ENCODE results near the gene CHRM1. TPM values are rescaled to one million over a fixed set of nuclear protein-coding genes. Genes with fewer than 3 reads are reported as not detected.

Gene CHRM1
- total RNA-seq, 6 donors from 2014 or later: 0.59 to 7.3 (median 3.0) TPM; not detected in 1

GRCh38 chr11:62889126-62889483 is 32.1 kb downstream of the CHRM1 start:
- H3K27me3 ChIP-seq: no peaks in the 10 kb centered on the region
- no peaks in the 10 kb centered on the region for H3K9me3 ChIP-seq
- H3K4me1 ChIP-seq: peaks cover 37 to 76% (median 61%) of the 10 kb centered on the region in 4 donors
- H3K27ac ChIP-seq: peak overlapping the region; percentile 49 to 77 (median 68)
- TF ChIP-seq EP300 (IDR thresholded peaks at IDR 0.05) (no peak), POLR2A (IDR thresholded peaks at IDR 0.05) (no peak), CTCF (IDR thresholded peaks at IDR 0.05) (no peak), POLR2AphosphoS5 (IDR thresholded peaks at IDR 0.05) (no peak)
- DNase-seq (no peak), ATAC-seq (ENCODE audit: low FRiP score in 2 of 2) (no peak)
- H3K36me3 ChIP-seq: peaks cover 39 to 57% (median 55%) of the 10 kb centered on the region in 4 donors
- WGBS, 2 donors: 63 to 79% methylated on average over 2 of the region's 2 CpGs
- H3K4me3 ChIP-seq: no peak overlapping the region

GRCh38 chr11:62888406-62888805 is 32.8 kb downstream of the CHRM1 start:
- Histone ChIP-seq H3K36me3 (peaks cover 45 to 64% (median 62%) of the 10 kb centered on the region in 4 donors), H3K27me3 (no peaks in the 10 kb centered on the region), H3K4me3 (no peak overlapping the region), H3K9me3 (no peaks in the 10 kb centered on the region), H3K4me1 (peaks cover 44 to 83% (median 68%) of the 10 kb centered on the region in 4 donors), H3K27ac (peak overlapping the region in 2 of 4 donors; percentile 71 to 77)
- ATAC-seq (ENCODE audit: low FRiP score in 2 of 2) (no peak), DNase-seq (peak in 1 of 2 donors; percentile 63)
- WGBS, 2 donors: 91 to 93% methylated on average over 13 to 14 of the region's 14 CpGs
- TF ChIP-seq CTCF (IDR thresholded peaks at IDR 0.05) (no peak), EP300 (IDR thresholded peaks at IDR 0.05) (no peak), POLR2A (IDR thresholded peaks at IDR 0.05) (no peak), POLR2AphosphoS5 (IDR thresholded peaks at IDR 0.05) (no peak)

- WGBS, 2 donors: 86 to 88% methylated on average over 11 of the region's 11 CpGs
- Histone ChIP-seq H3K4me3 (no peak overlapping the region), H3K4me1 (peaks cover 53 to 86% (median 69%) of the 10 kb centered on the region in 4 donors), H3K9me3 (no peaks in the 10 kb centered on the region), H3K36me3 (peaks cover 51 to 77% (median 71%) of the 10 kb centered on the region in 4 donors), H3K27me3 (no peaks in the 10 kb centered on the region), H3K27ac (peak overlapping the region in 2 of 4 donors; percentile 48 to 66)
- no peak for ATAC-seq (ENCODE audit: low FRiP score in 2 of 2)
- TF ChIP-seq POLR2AphosphoS5 (IDR thresholded peaks at IDR 0.05): no peak
- no peak for TF ChIP-seq EP300 (IDR thresholded peaks at IDR 0.05)
- TF ChIP-seq POLR2A (IDR thresholded peaks at IDR 0.05): no peak
- TF ChIP-seq CTCF (IDR thresholded peaks at IDR 0.05): no peak
- DNase-seq: no peak
Measured at GRCh38 chr11:62885137-62885750, 35.9 kb downstream of the CHRM1 start.

- ATAC-seq (ENCODE audit: low FRiP score in 2 of 2) (no peak), DNase-seq (no peak)
- Histone ChIP-seq H3K4me1 (peaks cover 54 to 85% (median 68%) of the 10 kb centered on the region in 4 donors), H3K27ac (peak overlapping the region in 3 of 4 donors; percentile 7 to 99 (median 99)), H3K9me3 (no peaks in the 10 kb centered on the region), H3K4me3 (peak overlapping the region in 3 of 4 donors; percentile 69 to 99 (median 81)), H3K36me3 (peaks cover 50 to 65% (median 61%) of the 10 kb centered on the region in 4 donors), H3K27me3 (no peaks in the 10 kb centered on the region)
- TF ChIP-seq POLR2A (IDR thresholded peaks at IDR 0.05): no peak
- TF ChIP-seq POLR2AphosphoS5 (IDR thresholded peaks at IDR 0.05): no peak
- TF ChIP-seq CTCF (IDR thresholded peaks at IDR 0.05): no peak
- TF ChIP-seq EP300 (IDR thresholded peaks at IDR 0.05): no peak
- WGBS, 2 donors: 60 to 72% methylated on average over 3 of the region's 3 CpGs
Measured at GRCh38 chr11:62883673-62884072, 37.5 kb downstream of the CHRM1 start.
